Mucosa of rectum (tissue), 2 donors: ENCODE measurements around the gene GLYATL2.

Source experiments
- H3K27ac ChIP-seq, 2 donors: one replicate each; pipeline ENCODE4 v1.7.0; 2013; ENCODE audit warnings: inconsistent platforms in 2 of 2, low read depth in 2 of 2, low read length in 2 of 2
- H3K27me3 ChIP-seq, 2 donors: one replicate each; pipeline ENCODE4 v1.7.0; 2013; ENCODE audit warnings: low read length in 2 of 2; ENCODE audit not compliant: control insufficient read depth in 2 of 2, insufficient read depth in 2 of 2
- H3K36me3 ChIP-seq, 2 donors: one replicate each; pipeline ENCODE4 v1.7.0; 2013; ENCODE audit warnings: low read length in 2 of 2; ENCODE audit not compliant: control insufficient read depth in 2 of 2, insufficient read depth in 2 of 2
- H3K4me1 ChIP-seq, 2 donors: one replicate each; pipeline ENCODE4 v1.7.0; 2013; ENCODE audit warnings: low read length in 2 of 2, mild to moderate bottlenecking in 1 of 2; ENCODE audit not compliant: control insufficient read depth in 2 of 2, insufficient read depth in 2 of 2
- H3K4me3 ChIP-seq, 2 donors: one replicate each; pipeline ENCODE4 v1.7.0; 2013; ENCODE audit warnings: low read length in 2 of 2
- H3K9ac ChIP-seq, 2 donors: one replicate each; pipeline ENCODE4 v1.7.0; 2013; ENCODE audit warnings: low read length in 2 of 2, low read depth in 1 of 2, mild to moderate bottlenecking in 1 of 2
- H3K9me3 ChIP-seq, 2 donors: one replicate each; pipeline ENCODE4 v1.7.0; 2013; ENCODE audit warnings: low read length in 2 of 2; ENCODE audit not compliant: control insufficient read depth in 2 of 2
- donor health status: healthy.
- donor health status: Normal muscosa, but diverticular disease.

GLYATL2 gene

DNA sequence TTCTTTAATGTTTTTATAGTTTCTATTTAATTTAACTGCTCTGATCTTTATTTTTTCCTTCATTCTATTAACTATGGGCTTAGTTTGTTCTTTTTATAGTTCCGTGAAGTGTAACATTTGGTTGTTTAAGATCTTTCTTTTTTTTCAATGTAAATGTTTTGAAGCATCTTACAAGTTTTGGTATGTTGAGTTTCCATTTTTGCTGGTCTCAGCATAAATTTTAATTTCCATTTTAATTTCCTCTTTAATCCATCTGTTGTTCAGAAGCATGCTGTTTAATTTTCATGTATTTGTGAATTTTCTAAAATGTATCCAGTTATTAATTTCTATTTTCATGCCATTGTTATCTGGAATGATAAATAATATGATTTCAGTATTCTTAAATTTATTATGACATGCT, 17.0 kb upstream of the GLYATL2 start:
- Histone ChIP-seq H3K36me3 (no peaks in the 10 kb centered on the region), H3K27me3 (no peaks in the 10 kb centered on the region), H3K4me1 (no peaks in the 10 kb centered on the region), H3K4me3 (no peak overlapping the region), H3K9ac (no peak overlapping the region), H3K9me3 (peaks cover 0 to 4% of the 10 kb centered on the region in 2 donors), H3K27ac (no peak overlapping the region)

DNA sequence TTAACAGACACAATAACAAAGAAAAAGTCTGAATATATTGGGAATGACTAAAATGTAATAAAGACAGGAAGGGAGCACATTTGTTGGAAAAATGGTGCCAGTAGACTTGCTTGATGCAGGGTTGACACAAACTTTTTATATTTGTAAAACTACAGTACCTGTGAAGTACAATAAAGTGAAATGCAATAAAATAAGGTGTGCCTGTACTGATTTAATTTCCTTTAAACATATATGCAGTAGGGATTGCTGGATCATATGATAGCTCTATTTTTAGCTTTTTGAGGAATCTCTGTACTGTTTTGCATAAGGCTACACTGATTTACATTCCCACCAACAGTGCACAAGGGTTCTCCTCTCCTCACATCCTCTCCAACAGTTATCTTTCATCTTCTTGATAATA, 12.3 kb upstream of the GLYATL2 start:
- Histone ChIP-seq H3K4me3 (no peak overlapping the region), H3K4me1 (peaks cover 3% of the 10 kb centered on the region in 2 donors), H3K36me3 (no peaks in the 10 kb centered on the region), H3K9ac (no peak overlapping the region), H3K27ac (no peak overlapping the region), H3K27me3 (no peaks in the 10 kb centered on the region), H3K9me3 (no peaks in the 10 kb centered on the region)

GRCh38 chr11:58845386-58845785, 882 bp upstream of the GLYATL2 start:
- no peaks in the 10 kb centered on the region for H3K9me3 ChIP-seq

GRCh38 chr11:58837707-58838388, 6.7 kb downstream of the GLYATL2 start:
- no peak overlapping the region for H3K27ac ChIP-seq
- H3K36me3 ChIP-seq: no peaks in the 10 kb centered on the region
- no peaks in the 10 kb centered on the region for H3K9me3 ChIP-seq
- no peak overlapping the region for H3K9ac ChIP-seq
- H3K4me3 ChIP-seq: no peak overlapping the region
- H3K27me3 ChIP-seq: no peaks in the 10 kb centered on the region
- H3K4me1 ChIP-seq: no peaks in the 10 kb centered on the region

More at GRCh38 chr11:58845386-58845785, 882 bp upstream of the GLYATL2 start:
- no peaks in the 10 kb centered on the region for H3K4me1 ChIP-seq
- H3K9ac ChIP-seq: no peak overlapping the region
- no peak overlapping the region for H3K27ac ChIP-seq
- H3K4me3 ChIP-seq: no peak overlapping the region
- H3K36me3 ChIP-seq: no peaks in the 10 kb centered on the region
- H3K27me3 ChIP-seq: no peaks in the 10 kb centered on the region

DNA sequence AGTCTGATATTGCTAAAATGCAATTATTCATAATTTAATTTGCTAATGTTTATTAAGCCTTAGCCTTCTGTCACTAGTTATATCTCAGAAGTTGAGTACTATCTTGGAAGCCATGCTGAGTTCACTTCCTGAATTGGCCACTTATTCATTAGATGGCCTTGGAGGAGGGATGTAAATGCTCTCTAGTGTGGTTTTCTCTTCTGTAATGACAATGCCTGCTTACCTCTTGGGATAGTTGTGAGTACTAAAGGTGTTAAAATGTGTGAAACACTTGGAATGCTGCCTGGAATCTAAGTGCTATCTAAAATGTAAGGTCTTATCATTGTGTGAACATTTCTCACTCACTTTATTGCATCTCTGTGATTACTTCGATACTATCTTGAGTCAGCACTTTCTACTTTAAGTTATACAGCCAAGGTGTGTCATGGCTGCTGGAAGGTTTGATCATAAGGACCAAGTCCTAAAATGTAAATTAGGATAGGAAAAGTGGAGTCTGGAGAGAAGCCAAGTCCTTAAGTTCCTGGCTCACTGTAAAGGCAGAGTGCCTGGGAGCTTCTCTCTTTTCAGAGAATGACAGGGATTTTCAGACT, 12.4 kb downstream of the GLYATL2 start:
- Histone ChIP-seq H3K27me3 (no peaks in the 10 kb centered on the region), H3K4me3 (no peak overlapping the region), H3K9ac (no peak overlapping the region), H3K9me3 (no peaks in the 10 kb centered on the region), H3K27ac (no peak overlapping the region), H3K36me3 (no peaks in the 10 kb centered on the region), H3K4me1 (peaks cover 0 to 3% of the 10 kb centered on the region in 2 donors)

DNA sequence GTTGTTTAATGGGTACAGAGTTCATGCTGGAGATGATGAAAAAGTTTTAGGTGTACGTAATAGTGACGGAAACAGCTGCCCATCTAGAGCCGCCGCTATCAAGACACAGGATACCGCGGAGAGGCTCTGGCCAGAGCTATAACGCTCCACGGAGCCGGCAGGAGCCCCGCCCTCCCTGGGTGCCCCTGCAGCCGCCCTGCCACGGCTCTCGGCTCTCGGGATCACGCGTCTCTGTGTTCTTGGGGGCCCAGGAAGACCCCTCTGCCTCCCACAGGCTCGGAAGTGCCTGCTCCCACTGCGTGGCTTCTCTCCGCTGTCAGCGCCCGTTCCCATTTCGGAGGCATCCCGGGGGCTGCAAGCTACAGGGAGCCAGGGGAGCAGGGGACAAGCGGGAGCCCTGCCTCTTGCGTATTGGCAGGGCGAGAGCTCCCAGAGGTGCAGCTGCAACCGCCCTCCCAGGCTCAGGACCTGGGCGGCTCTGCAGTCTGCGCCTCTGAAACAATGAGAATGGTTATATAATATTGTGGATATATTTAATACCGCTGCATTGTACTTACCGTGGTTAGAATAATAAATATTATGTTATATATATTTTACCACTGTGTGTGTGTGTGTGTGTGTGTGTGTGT, 13.7 kb downstream of the GLYATL2 start:
- Histone ChIP-seq H3K27ac (no peak overlapping the region), H3K4me3 (no peak overlapping the region), H3K27me3 (no peaks in the 10 kb centered on the region), H3K36me3 (no peaks in the 10 kb centered on the region), H3K9me3 (no peaks in the 10 kb centered on the region), H3K9ac (no peak overlapping the region), H3K4me1 (peaks cover 0 to 3% of the 10 kb centered on the region in 2 donors)

- H3K27ac ChIP-seq: no peak overlapping the region
- H3K4me3 ChIP-seq: no peak overlapping the region
Observed at GRCh38 chr11:58829786-58830185, 14.7 kb downstream of the GLYATL2 start.

DNA sequence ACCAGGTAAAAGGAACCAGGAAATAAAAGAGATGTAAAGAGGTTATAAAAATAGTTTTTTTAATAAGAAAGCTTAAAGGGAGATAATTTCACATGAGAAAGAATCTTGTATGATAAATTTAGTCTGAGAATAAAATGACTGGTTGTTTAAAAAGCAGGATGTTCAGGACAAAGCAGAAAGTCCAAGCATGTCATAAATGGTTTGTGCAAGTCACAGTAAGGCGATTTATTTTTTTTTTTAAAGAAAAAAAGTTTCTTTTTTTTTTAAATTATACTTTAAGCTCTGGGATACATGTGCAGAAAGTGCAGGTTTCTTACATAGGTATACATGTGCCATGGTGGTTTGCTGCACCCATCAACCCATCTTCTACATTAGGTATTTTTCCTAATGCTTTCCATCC, 30.8 kb downstream of the GLYATL2 start:
- Histone ChIP-seq H3K9ac (no peak overlapping the region), H3K27ac (no peak overlapping the region), H3K27me3 (no peaks in the 10 kb centered on the region), H3K9me3 (peaks cover 0 to 5% of the 10 kb centered on the region in 2 donors), H3K4me3 (no peak overlapping the region), H3K36me3 (no peaks in the 10 kb centered on the region), H3K4me1 (no peaks in the 10 kb centered on the region)

More at GRCh38 chr11:58829786-58830185, 14.7 kb downstream of the GLYATL2 start:
- Histone ChIP-seq H3K4me1 (peaks cover 0 to 3% of the 10 kb centered on the region in 2 donors), H3K27me3 (no peaks in the 10 kb centered on the region), H3K9me3 (no peaks in the 10 kb centered on the region), H3K9ac (no peak overlapping the region), H3K36me3 (no peaks in the 10 kb centered on the region)

GRCh38 chr11:58811499-58811898, 33.0 kb downstream of the GLYATL2 start:
- no peak overlapping the region for H3K9ac ChIP-seq
- H3K9me3 ChIP-seq: peaks cover 0 to 5% of the 10 kb centered on the region in 2 donors
- H3K4me3 ChIP-seq: no peak overlapping the region
- H3K4me1 ChIP-seq: no peaks in the 10 kb centered on the region
- H3K36me3 ChIP-seq: no peaks in the 10 kb centered on the region
- H3K27me3 ChIP-seq: no peaks in the 10 kb centered on the region
- no peak overlapping the region for H3K27ac ChIP-seq

DNA sequence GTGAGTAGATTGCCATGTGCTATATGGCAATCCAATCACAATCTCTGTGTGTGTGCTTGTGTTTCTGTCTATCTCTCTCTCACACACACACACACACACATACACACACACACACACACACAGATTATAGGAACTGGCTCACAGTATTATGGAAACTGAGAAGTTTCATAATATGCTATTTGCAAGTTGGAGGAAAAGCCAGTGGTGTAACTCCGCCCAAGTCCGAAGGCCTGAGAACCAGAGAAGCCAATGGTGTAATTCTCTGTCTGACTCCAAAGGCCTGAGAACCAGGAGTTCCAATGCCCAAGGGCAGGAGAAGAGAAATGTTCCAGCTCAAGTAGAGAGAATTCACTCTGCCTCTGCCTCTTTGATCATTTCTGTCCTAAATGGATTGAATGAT, 37.2 kb downstream of the GLYATL2 start:
- no peak overlapping the region for H3K27ac ChIP-seq
- no peaks in the 10 kb centered on the region for H3K9me3 ChIP-seq
- H3K4me3 ChIP-seq: no peak overlapping the region
- H3K4me1 ChIP-seq: no peaks in the 10 kb centered on the region
- H3K36me3 ChIP-seq: no peaks in the 10 kb centered on the region
- H3K9ac ChIP-seq: no peak overlapping the region
- H3K27me3 ChIP-seq: no peaks in the 10 kb centered on the region
